Suprapubic skin (tissue), 4 donors: ENCODE results near the gene AGR2. TPM values are rescaled to one million over a fixed set of nuclear protein-coding genes. Genes with fewer than 3 reads are reported as not detected.

Experiments used
- DNase-seq, 2 donors: peaks; one replicate each; pipeline ENCODE4 v3.0.0-alpha.2; 2019; ENCODE audit warnings: low spot score in 2 of 2
- H3K27ac ChIP-seq: fragments of 200-600 bp; sonication (generic); one replicate; pipeline ENCODE4 v1.5.1; 2019
- H3K27me3 ChIP-seq: fragments of 200-600 bp; sonication (generic); one replicate; pipeline ENCODE4 v1.5.1; 2019
- H3K36me3 ChIP-seq: fragments of 200-600 bp; sonication (generic); one replicate; pipeline ENCODE4 v1.5.1; 2019
- H3K4me1 ChIP-seq: fragments of 200-600 bp; sonication (generic); one replicate; pipeline ENCODE4 v1.5.1; 2019
- H3K4me3 ChIP-seq: fragments of 200-600 bp; sonication (generic); one replicate; pipeline ENCODE4 v1.5.1; 2019; ENCODE audit warnings: mild to moderate bottlenecking
- H3K9me3 ChIP-seq: fragments of 200-600 bp; sonication (generic); one replicate; pipeline ENCODE4 v1.5.1; 2019
- CTCF ChIP-seq, 2 donors: fragments of 200-600 bp in 1 of 2; fragments of 450-650 bp in 1 of 2; sonication (generic) in 1 of 2; IDR thresholded peaks; one replicate each; pipeline ENCODE4 v1.5.1; 2016 to 2019; ENCODE audit warnings: antibody characterized with exemption in 2 of 2, mild to moderate bottlenecking in 1 of 2, moderate library complexity in 1 of 2
- EP300 ChIP-seq: sonication (generic); formaldehyde crosslinking; IDR thresholded peaks from one replicate; pipeline ENCODE4 v1.6.1; 2017; ENCODE audit warnings: antibody characterized with exemption
- POLR2A ChIP-seq, 2 donors: fragments of 450-650 bp; IDR thresholded peaks; one replicate each; pipeline ENCODE4 v1.6.1; 2017; ENCODE audit warnings: antibody characterized with exemption in 2 of 2, mild to moderate bottlenecking in 2 of 2, moderate library complexity in 2 of 2
- POLR2AphosphoS5 ChIP-seq, 3 donors: sonication (generic); formaldehyde crosslinking; IDR thresholded peaks; one replicate each; pipeline ENCODE4 v1.6.1; 2017; ENCODE audit warnings: antibody characterized with exemption in 3 of 3
- WGBS: methylation state at CpG from one replicate; pipeline ENCODE4 v1.1.5; 2018; 5-methylcytosine and 5-hydroxymethylcytosine counted together
- total RNA-seq, 4 donors: library from RNA; depleted of rRNA; stranded (reverse); fragments of >200 nt; gene quantifications; one replicate each; pipeline ENCODE4 v1.1.0, GENCODE V29; 2016

The AGR2 gene
- total RNA-seq, 4 donors from 2014 or later: 8.5 to 19.3 (median 15.8) TPM; not detected in 1

GRCh38 chr7:16826060-16826459 is 21.3 kb upstream of the AGR2 start:
- no peaks in the 10 kb centered on the region for H3K36me3 ChIP-seq
- no peak overlapping the region for H3K27ac ChIP-seq
- H3K27me3 ChIP-seq: no peaks in the 10 kb centered on the region
- DNase-seq: no peak
- H3K9me3 ChIP-seq: no peaks in the 10 kb centered on the region
- H3K4me1 ChIP-seq: no peaks in the 10 kb centered on the region
- no peak for TF ChIP-seq POLR2AphosphoS5 (IDR thresholded peaks at IDR 0.05)
- no peak for TF ChIP-seq POLR2A (IDR thresholded peaks at IDR 0.05)
- no peak for TF ChIP-seq CTCF (IDR thresholded peaks at IDR 0.05)
- TF ChIP-seq EP300: no peak
- no peak overlapping the region for H3K4me3 ChIP-seq

GRCh38 chr7:16822029-16822428 is 17.2 kb upstream of the AGR2 start:
- WGBS: 70% methylated on average over 3 of the region's 3 CpGs
- Histone ChIP-seq H3K4me3 (no peak overlapping the region), H3K27me3 (no peaks in the 10 kb centered on the region), H3K9me3 (no peaks in the 10 kb centered on the region), H3K36me3 (no peaks in the 10 kb centered on the region), H3K4me1 (no peaks in the 10 kb centered on the region), H3K27ac (no peak overlapping the region)
- no peak for DNase-seq
- TF ChIP-seq POLR2A (IDR thresholded peaks at IDR 0.05) (no peak), POLR2AphosphoS5 (IDR thresholded peaks at IDR 0.05) (no peak), CTCF (IDR thresholded peaks at IDR 0.05) (no peak)

GRCh38 chr7:16818732-16819131 is 13.9 kb upstream of the AGR2 start:
- DNase-seq: no peak
- H3K4me3 ChIP-seq: no peak overlapping the region
- WGBS: 84% methylated on average over 3 of the region's 3 CpGs
- no peaks in the 10 kb centered on the region for H3K9me3 ChIP-seq
- H3K27ac ChIP-seq: no peak overlapping the region
- H3K4me1 ChIP-seq: no peaks in the 10 kb centered on the region
- no peaks in the 10 kb centered on the region for H3K27me3 ChIP-seq
- H3K36me3 ChIP-seq: no peaks in the 10 kb centered on the region
- TF ChIP-seq POLR2A (IDR thresholded peaks at IDR 0.05): no peak
- TF ChIP-seq POLR2AphosphoS5 (IDR thresholded peaks at IDR 0.05): no peak
- no peak for TF ChIP-seq EP300
- no peak for TF ChIP-seq CTCF (IDR thresholded peaks at IDR 0.05)

- Histone ChIP-seq H3K27me3 (no peaks in the 10 kb centered on the region), H3K9me3 (no peaks in the 10 kb centered on the region), H3K27ac (no peak overlapping the region), H3K4me3 (no peak overlapping the region), H3K4me1 (no peaks in the 10 kb centered on the region), H3K36me3 (no peaks in the 10 kb centered on the region)
- 81% methylated on average over 1 of the region's 1 CpG for WGBS
- no peak for DNase-seq
- TF ChIP-seq EP300 (no peak), POLR2A (IDR thresholded peaks at IDR 0.05) (no peak), POLR2AphosphoS5 (IDR thresholded peaks at IDR 0.05) (no peak)
Measured at GRCh38 chr7:16817536-16817935, 12.7 kb upstream of the AGR2 start.

GRCh38 chr7:16816824-16817223 is 12.0 kb upstream of the AGR2 start:
- WGBS: 92% methylated on average over 2 of the region's 2 CpGs
- no peak for TF ChIP-seq POLR2AphosphoS5 (IDR thresholded peaks at IDR 0.05)
- no peak for TF ChIP-seq POLR2A (IDR thresholded peaks at IDR 0.05)
- no peak for TF ChIP-seq CTCF (IDR thresholded peaks at IDR 0.05)
- no peak for TF ChIP-seq EP300
- H3K27ac ChIP-seq: no peak overlapping the region

GRCh38 chr7:16815001-16815400 is 10.2 kb upstream of the AGR2 start:
- WGBS: 80% methylated on average over 2 of the region's 2 CpGs
- H3K4me3 ChIP-seq: no peak overlapping the region
- DNase-seq: no peak
- H3K4me1 ChIP-seq: no peaks in the 10 kb centered on the region
- no peaks in the 10 kb centered on the region for H3K9me3 ChIP-seq
- no peak for TF ChIP-seq POLR2AphosphoS5 (IDR thresholded peaks at IDR 0.05)
- TF ChIP-seq CTCF (IDR thresholded peaks at IDR 0.05): no peak
- no peak for TF ChIP-seq POLR2A (IDR thresholded peaks at IDR 0.05)
- no peaks in the 10 kb centered on the region for H3K36me3 ChIP-seq
- no peaks in the 10 kb centered on the region for H3K27me3 ChIP-seq
- no peak overlapping the region for H3K27ac ChIP-seq

More at GRCh38 chr7:16816824-16817223, 12.0 kb upstream of the AGR2 start:
- no peaks in the 10 kb centered on the region for H3K36me3 ChIP-seq
- H3K9me3 ChIP-seq: no peaks in the 10 kb centered on the region
- no peak for DNase-seq
- H3K27me3 ChIP-seq: no peaks in the 10 kb centered on the region
- H3K4me3 ChIP-seq: no peak overlapping the region
- H3K4me1 ChIP-seq: no peaks in the 10 kb centered on the region
